DMS 273 (cell line): ENCODE measurements around the gene PNPLA1.

Experiments used
- DNase-seq: peaks from one replicate; lab custom pipeline; 2025; ENCODE audit not compliant: unreplicated experiment; lab: John Stamatoyannopoulos, UW

The PNPLA1 gene

GRCh38 chr6:36269834-36270705, at the start of gene PNPLA1:
TSS of gene PNPLA1 (plus strand) at chr6:36270060. CDS start at chr6:36270460, 400 bp downstream.
- DNase-seq: no peak

- DNase-seq: no peak
Observed at GRCh38 chr6:36220226-36220625, 49.6 kb upstream of the PNPLA1 start.

- DNase-seq: no peak
Observed at GRCh38 chr6:36221674-36222073, 48.2 kb upstream of the PNPLA1 start.

GRCh38 chr6:36222924-36223323, 46.9 kb upstream of the PNPLA1 start:
- no peak for DNase-seq

- no peak for DNase-seq
Observed at GRCh38 chr6:36223706-36224105, 46.2 kb upstream of the PNPLA1 start.

GRCh38 chr6:36224918-36225461, 44.9 kb upstream of the PNPLA1 start:
- no peak for DNase-seq

GRCh38 chr6:36226438-36227047, 43.3 kb upstream of the PNPLA1 start:
- DNase-seq: no peak

GRCh38 chr6:36227379-36228228, 42.3 kb upstream of the PNPLA1 start:
- no peak for DNase-seq

GRCh38 chr6:36229223-36229622, 40.6 kb upstream of the PNPLA1 start:
- DNase-seq: no peak

GRCh38 chr6:36230371-36230770, 39.5 kb upstream of the PNPLA1 start:
- DNase-seq: no peak

GRCh38 chr6:36232172-36232571, 37.7 kb upstream of the PNPLA1 start:
- DNase-seq: no peak

GRCh38 chr6:36235309-36235708, 34.6 kb upstream of the PNPLA1 start:
- DNase-seq: no peak

- no peak for DNase-seq
Observed at GRCh38 chr6:36235862-36236261, 34.0 kb upstream of the PNPLA1 start.

GRCh38 chr6:36239774-36240173, 30.1 kb upstream of the PNPLA1 start:
- DNase-seq: no peak

- DNase-seq: no peak
Observed at GRCh38 chr6:36241728-36242127, 28.1 kb upstream of the PNPLA1 start.

GRCh38 chr6:36242161-36242560, 27.7 kb upstream of the PNPLA1 start:
- DNase-seq: no peak

- no peak for DNase-seq
Observed at GRCh38 chr6:36242626-36243025, 27.2 kb upstream of the PNPLA1 start.

- no peak for DNase-seq
Observed at GRCh38 chr6:36243562-36244212, 26.2 kb upstream of the PNPLA1 start.

GRCh38 chr6:36244641-36245280, 25.1 kb upstream of the PNPLA1 start:
- no peak for DNase-seq

- DNase-seq: no peak
Observed at GRCh38 chr6:36245572-36246061, 24.2 kb upstream of the PNPLA1 start.
